Measurements from ENCODE around the gene SLC39A13.
A peak's percentile ranks its signal among the peaks of the same experiment; 100 is the strongest.

Gene SLC39A13

GRCh38 chr11:47407746-47408590 lies at the start of gene SLC39A13:
TSS of gene SLC39A13 (plus strand) at chr11:47408590. CDS start at chr11:47410095, 1,505 bp downstream.
- DNase-seq: peak; percentile 94
- ATAC-seq: peak; percentile 90

GRCh38 chr11:47358731-47359051 lies 49.7 kb upstream of the SLC39A13 start:
- DNase-seq (no peak), ATAC-seq (no peak)

DNA sequence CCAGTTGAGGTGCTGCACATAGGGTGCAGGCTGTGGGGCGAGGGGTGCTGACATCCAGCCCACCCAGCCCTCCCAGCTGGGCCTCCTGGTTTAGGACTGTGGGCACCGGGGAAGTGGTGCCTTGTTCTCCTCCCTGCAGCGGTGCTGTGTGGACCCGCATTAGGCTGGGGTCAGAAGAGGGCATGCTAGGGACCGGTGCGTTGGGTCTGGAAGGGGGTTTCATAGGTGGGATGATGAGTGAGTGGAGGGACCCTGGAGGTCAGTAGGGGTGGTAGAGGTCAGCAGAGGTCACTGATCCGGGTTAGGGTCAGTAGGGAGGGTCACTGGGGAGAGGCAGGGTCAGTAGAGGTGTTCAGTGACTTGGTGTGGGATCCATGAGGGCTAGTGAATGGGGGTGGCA lies 49.2 kb upstream of the SLC39A13 start:
- ATAC-seq (no peak), DNase-seq (no peak)

DNA sequence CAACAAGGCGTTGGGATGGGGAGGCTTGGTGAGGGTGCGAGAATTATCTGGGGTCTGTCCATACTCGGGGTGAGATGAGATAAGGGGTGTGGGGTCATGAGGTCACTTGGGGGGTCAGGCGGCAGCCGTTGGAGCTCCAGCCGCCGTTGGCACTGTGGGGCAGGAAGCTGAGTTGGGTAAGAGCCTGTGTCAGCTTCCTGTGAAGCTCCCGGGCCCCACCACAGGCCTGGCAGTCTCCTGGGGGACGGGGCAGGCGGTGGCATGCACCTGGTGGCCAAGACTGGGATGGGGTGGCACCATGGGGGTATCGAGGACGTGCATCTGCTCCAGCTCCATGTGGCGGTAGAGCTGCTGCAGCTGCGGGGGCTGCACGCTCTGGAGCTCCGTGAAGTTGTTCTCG lies 48.8 kb upstream of the SLC39A13 start:
- peak; percentile 34 for ATAC-seq
- no peak for DNase-seq

- ATAC-seq: no peak
- no peak for DNase-seq
Measured at GRCh38 chr11:47360341-47360740, 48.0 kb upstream of the SLC39A13 start.

- DNase-seq (no peak), ATAC-seq (no peak)
Measured at GRCh38 chr11:47361419-47361818, 47.0 kb upstream of the SLC39A13 start.

GRCh38 chr11:47366020-47366490 lies 42.3 kb upstream of the SLC39A13 start:
- ATAC-seq (peak; percentile 25), DNase-seq (no peak)

GRCh38 chr11:47369676-47370075 lies 38.7 kb upstream of the SLC39A13 start:
- peak; percentile 41 for DNase-seq
- peak; percentile 30 for ATAC-seq

DNA sequence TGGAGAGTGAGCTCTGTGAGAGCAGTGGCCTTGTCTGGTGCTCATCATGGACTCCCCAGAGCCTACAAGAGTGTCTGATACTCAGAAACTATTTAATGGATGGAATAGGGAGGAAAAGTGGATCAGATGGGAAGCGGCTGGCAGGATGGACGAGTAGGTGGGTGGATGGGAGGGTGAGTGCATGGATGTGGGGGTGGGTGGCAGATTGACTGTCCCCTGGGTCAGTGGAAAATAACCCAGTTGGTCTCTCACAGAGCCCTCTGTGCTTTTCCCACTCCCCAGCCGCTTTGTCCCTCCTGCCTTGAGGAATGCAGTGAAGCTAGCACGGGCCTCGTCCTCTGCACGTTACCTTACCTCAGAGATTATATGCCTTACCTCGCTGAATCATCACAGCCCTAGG lies 36.0 kb upstream of the SLC39A13 start:
- DNase-seq (no peak), ATAC-seq (no peak)

GRCh38 chr11:47373876-47374719 lies 34.3 kb upstream of the SLC39A13 start:
- DNase-seq (peak; percentile 93), ATAC-seq (peak; percentile 70)

GRCh38 chr11:47374720-47375019 lies 33.7 kb upstream of the SLC39A13 start:
- DNase-seq: no peak
- ATAC-seq: no peak

DNA sequence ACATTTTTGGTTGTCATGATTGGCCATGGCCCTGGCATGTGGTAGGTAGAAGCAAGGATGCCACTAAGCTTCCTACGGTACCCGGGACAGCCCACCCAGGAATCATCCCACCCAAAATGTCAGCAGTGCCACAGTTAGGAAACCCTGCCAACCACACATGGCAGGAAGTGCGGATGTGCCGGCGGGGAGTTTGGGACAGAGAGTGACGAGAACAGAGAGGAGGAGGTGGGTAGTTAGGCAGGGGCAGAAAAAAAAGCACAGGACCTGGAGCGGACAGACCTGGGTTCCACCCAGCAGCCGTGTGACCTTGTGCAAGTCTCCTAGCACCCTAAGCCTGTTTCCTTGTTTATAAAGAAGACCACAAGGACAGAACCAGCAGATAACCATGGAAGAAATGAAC lies 33.4 kb upstream of the SLC39A13 start:
- DNase-seq (no peak), ATAC-seq (no peak)

- DNase-seq (no peak), ATAC-seq (no peak)
Measured at GRCh38 chr11:47375546-47376085, 32.8 kb upstream of the SLC39A13 start.

DNA sequence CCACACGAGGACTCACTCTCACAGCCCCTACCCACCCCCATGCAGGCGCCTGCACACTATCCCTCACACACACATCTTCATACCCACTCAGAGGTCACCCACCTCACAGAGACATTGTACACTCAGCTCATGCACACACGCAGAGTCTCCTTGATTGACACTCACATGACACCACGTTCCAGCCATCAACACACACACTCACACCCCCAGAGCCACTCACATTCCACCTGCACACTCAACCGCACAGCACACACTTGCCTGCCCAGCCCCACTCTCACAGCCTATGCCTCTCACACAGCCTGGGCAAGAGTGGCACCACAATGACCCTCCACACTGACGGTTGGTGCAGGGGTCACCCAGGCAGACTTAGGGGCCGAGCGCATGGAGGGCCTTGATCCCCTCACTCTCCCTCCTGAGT lies 32.3 kb upstream of the SLC39A13 start:
- DNase-seq: no peak
- no peak for ATAC-seq

DNA sequence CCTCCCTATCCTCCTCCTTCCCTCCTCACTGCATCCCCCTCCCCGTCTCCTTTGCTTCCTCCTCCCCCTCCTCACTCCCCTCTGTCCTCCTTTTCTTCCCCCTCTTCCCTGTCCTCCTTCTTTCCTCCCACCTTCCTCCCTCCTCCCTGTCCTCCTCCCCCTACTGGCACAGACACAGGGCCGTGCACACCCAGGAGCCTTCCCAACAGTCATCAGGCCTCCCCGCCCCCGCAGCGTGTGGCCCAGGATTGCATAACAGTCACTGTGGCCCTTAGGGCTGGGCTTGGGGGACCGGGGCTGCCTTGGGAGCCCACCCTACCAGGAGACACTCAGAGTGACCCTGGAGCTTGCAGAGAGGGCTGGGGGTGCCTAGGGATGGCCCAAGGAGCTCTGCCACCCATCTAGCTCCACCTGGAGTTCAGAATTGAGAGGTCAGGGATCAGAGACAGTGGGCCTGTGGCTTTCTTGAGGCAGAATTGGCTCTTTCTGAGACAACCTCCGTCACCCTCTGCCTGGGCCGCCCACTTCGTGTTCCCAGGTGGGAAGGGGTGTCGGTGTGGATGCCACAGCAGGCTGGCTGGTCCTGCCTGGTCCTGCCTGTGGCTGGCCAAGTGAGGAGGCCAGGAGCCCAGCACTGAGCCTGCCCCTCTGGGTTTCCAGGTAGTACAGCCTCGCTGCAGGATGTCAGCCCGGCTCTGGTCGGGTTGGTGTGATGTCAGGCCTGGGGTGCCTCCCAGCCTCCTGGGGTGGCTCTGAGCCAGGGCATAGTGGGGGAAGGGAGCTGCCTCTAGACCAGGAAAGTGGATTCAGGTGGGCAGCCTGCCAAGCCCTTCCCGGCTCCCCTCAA lies 31.6 kb upstream of the SLC39A13 start:
- no peak for ATAC-seq
- no peak for DNase-seq

GRCh38 chr11:47377571-47378009 lies 30.8 kb upstream of the SLC39A13 start:
- ATAC-seq (no peak), DNase-seq (no peak)

DNA sequence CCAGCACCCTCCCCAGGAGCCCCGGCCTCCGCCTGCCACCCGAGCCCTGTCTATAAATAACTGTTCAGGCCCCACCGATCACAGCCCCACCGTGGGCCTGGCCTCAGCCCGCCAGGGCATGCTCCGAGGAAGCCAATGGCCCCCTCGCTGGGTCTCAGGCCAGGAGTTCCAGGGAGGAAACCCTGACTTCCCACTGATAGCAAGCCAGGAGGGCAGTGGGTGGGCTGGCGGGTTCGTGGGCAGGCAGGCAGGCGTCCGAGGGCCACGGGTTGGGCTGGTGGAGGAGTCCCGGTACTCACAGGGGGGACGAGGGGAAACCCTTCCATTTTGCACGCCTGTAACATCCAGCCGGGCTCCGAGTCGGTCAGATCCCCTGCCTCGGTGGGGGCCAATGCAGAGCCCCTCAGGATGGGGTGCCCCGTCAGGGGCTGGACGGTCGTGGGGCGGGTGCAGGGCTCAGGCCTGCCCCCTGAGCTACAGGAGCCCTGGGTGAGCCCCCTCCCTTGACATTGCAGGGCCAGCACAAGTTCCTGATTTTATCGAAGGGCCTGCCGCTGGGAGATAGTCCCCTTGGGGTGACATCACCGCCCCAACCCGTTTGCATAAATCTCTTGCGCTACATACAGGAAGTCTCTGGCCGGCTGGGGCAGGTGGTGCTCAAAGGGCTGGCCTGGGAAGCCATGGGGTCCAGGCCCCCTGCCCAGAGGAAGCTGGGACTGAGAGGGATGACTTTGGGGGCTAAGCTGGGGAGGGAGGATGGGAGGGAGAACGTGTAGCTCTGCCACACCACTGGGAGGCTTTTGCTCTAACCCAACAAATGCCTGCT lies 30.2 kb upstream of the SLC39A13 start, which contains the start of gene SPI1:
TSS of gene SPI1 (minus strand) at position 538 of the 826 bp plus-strand sequence. CDS start at position 344, 194 bp downstream.
- ATAC-seq (peak; percentile 17), DNase-seq (no peak)

DNA sequence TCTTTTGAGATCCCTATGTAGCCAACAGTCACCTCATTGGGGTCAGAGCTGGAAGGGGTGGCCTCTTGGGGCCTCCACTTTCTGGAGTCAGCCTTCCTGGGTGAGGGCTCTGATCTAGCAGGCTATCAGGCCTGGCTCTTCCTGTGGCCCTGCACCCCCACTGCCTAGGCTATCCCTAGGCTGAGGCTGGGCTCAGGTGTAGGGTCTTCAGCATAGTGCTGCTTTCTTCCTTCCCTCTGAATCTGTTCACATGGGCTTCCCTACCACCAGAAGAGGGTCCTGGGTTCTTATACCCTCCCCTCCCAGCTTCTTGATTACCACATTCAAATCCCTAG lies 29.6 kb upstream of the SLC39A13 start:
- DNase-seq: no peak
- ATAC-seq: no peak

GRCh38 chr11:47379317-47379716 lies 29.1 kb upstream of the SLC39A13 start:
- DNase-seq: no peak
- no peak for ATAC-seq

- no peak for DNase-seq
- ATAC-seq: no peak
Measured at GRCh38 chr11:47380078-47380477, 28.3 kb upstream of the SLC39A13 start.

- no peak for ATAC-seq
- no peak for DNase-seq
Measured at GRCh38 chr11:47383071-47383470, 25.3 kb upstream of the SLC39A13 start.

Measured in stimulated activated naive CD8-positive, alpha-beta T cell treated with anti-CD3 and anti-CD28 coated beads, Interleukin-15, Interleukin-2, amounts not matched to agents 100 U/mL and 50 U/mL, for 24 hours (primary cell).